Naive thymus-derived CD8-positive, alpha-beta T cell (primary cell): ENCODE results near the gene RGS5. TPM values are rescaled to one million over a fixed set of nuclear protein-coding genes. Genes with fewer than 3 reads are reported as not detected.

ENCODE experiments used
- ATAC-seq, 2 donors: fragments of 150-1000 bp; cut with Tn5 transposase in 1 of 2; sonication (Bioruptor Pico), chemical (Tn5 transposase) in 1 of 2; 1 replicate in 1 of 2; 2 replicates in 1 of 2; pipeline ENCODE4 v1.10.0; 2021; ENCODE audit warnings: mild to moderate bottlenecking in 2 of 2, moderate library complexity in 2 of 2
- POLR2A ChIA-PET: fragments of 350-600 bp; sonication (Branson Sonifier 250); formaldehyde crosslinking; loops from one replicate; lab custom pipeline; 2021; ENCODE audit warnings: antibody characterized with exemption; lab: Charles Lee
- DNase-seq, 10 donors: peaks; one replicate each; pipeline versions ENCODE4 v3.0.0 to v3.0.0-alpha.2; 2020 to 2022
- H3K27ac Mint-ChIP-seq, 10 donors: one replicate each; pipeline ENCODE4 v1.8.0; 2020 to 2022; ENCODE audit warnings: mild to moderate bottlenecking in 10 of 10, mixed read lengths in 10 of 10, moderate library complexity in 4 of 10, inconsistent platforms in 1 of 10
- H3K27me3 Mint-ChIP-seq, 5 donors: one replicate each; pipeline ENCODE4 v1.8.0; 2021 to 2022; ENCODE audit warnings: mixed read lengths in 5 of 5
- H3K36me3 Mint-ChIP-seq, 3 donors: one replicate each; pipeline ENCODE4 v1.8.0; 2020 to 2022; ENCODE audit warnings: mixed read lengths in 3 of 3, mild to moderate bottlenecking in 2 of 3, inconsistent platforms in 1 of 3
- H3K4me1 Mint-ChIP-seq, 4 donors: one replicate each; pipeline ENCODE4 v1.8.0; 2021 to 2022; ENCODE audit warnings: mixed read lengths in 4 of 4
- H3K4me3 Mint-ChIP-seq, 10 donors: one replicate each; pipeline ENCODE4 v1.8.0; 2020 to 2022; ENCODE audit warnings: mild to moderate bottlenecking in 10 of 10, mixed read lengths in 10 of 10, moderate library complexity in 6 of 10, inconsistent platforms in 1 of 10
- H3K9me3 Mint-ChIP-seq, 9 donors: one replicate each; pipeline ENCODE4 v1.8.0; 2020 to 2022; ENCODE audit warnings: mixed read lengths in 9 of 9, mild to moderate bottlenecking in 3 of 9, inconsistent platforms in 1 of 9, moderate library complexity in 1 of 9
- polyA plus RNA-seq, 3 donors: library from polyadenylated mRNA; unstranded; fragments of 300-500 nt; fragmentation: Illumina TruSeq; gene quantifications; one replicate each; pipeline ENCODE4 v1.2.3, GENCODE V29; 2021
- total RNA-seq, 8 experiments: library from RNA in 2 of 8; stranded (reverse) in 2 of 8; gene quantifications; one replicate each; pipeline ENCODE4 v1.2.3 and lab custom pipeline; 2021 to 2026

RGS5 gene
- total and polyA plus RNA-seq, 5 experiments from 2014 or later: 0.77 to 3.8 (median 1.6) TPM

DNA sequence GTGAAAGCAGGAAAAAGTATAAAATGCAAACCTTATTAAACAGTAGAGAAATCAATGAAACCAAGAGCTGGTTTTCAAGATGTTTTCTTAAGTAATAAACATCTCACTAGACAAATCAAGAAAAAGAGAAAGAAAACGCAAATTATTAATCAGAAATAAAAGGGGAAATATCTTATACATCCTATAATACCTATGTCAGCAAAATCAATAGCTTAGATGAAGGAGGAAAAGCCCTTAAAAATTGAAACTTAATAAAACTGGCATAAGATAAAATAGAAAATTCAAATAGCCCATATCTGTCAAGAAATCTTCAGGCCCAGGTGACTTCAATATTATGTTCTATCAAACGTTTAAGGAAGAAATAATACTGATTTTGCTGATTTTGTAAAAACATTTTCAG lies 74.4 kb downstream of the RGS5 start:
- POLR2A ChIA-PET: no interaction called here
- peaks cover 4 to 37% (median 8%) of the 10 kb centered on the region in 5 donors for H3K27me3 Mint-ChIP-seq
- no peaks in the 10 kb centered on the region for H3K36me3 Mint-ChIP-seq
- no peak overlapping the region for H3K27ac Mint-ChIP-seq
- no peak overlapping the region for H3K4me3 Mint-ChIP-seq
- DNase-seq (no peak), ATAC-seq (no peak)
- no peaks in the 10 kb centered on the region for H3K4me1 Mint-ChIP-seq
- no peaks in the 10 kb centered on the region for H3K9me3 Mint-ChIP-seq

DNA sequence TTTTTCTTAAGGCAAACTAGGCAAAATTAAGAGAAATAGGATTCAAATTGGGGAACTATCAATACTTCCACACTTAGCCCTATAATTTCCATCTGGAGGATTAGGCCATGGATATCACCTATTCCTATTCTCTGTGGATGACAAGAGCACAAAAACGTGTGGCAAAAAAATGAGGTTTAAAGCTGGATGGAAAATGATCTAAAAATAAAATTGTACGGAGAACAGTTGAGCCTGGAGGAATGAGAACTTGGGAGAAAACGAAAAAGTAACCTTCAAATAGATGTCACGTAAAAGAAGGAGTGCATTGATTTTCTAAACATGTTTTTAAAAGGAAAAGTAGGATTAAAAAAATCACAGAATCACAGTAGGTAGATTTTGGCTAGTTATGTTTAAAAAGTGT lies 77.9 kb downstream of the RGS5 start:
- Mint-ChIP-seq H3K36me3 (no peaks in the 10 kb centered on the region), H3K27ac (peak overlapping the region in 1 of 10 donors; percentile 47), H3K4me1 (no peaks in the 10 kb centered on the region), H3K27me3 (peaks cover 2 to 29% (median 6%) of the 10 kb centered on the region in 5 donors), H3K4me3 (no peak overlapping the region), H3K9me3 (no peaks in the 10 kb centered on the region)
- no peak for ATAC-seq
- POLR2A ChIA-PET: no interaction called here
- DNase-seq: no peak

- peaks cover 6 to 28% (median 8%) of the 10 kb centered on the region in 5 donors for H3K27me3 Mint-ChIP-seq
- no peak for DNase-seq
Observed at GRCh38 chr1:163120372-163120771, 82.3 kb downstream of the RGS5 start.

DNA sequence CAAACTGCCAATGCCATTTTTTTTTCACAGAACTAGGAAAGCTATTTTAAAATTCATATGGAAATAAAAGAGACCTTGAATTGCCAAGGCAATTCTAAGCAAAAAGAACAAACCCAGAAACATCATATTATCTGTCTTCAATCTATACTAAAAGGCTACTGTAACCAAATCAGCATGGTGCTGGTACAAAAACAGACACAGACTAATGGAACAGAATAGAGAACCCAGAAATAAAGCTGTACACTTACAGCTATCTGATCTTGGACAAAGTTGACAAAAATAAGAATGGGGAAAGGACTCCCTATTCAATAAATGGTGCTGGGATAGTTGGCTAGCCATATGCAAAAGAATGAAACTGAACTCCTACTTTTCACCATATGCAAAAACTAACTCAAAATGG lies 83.0 kb downstream of the RGS5 start:
- Mint-ChIP-seq H3K9me3 (peaks cover 0 to 3% (median 0%) of the 10 kb centered on the region in 9 donors), H3K4me3 (no peak overlapping the region), H3K4me1 (no peaks in the 10 kb centered on the region), H3K36me3 (no peaks in the 10 kb centered on the region), H3K27me3 (peaks cover 5 to 26% (median 7%) of the 10 kb centered on the region in 5 donors), H3K27ac (no peak overlapping the region)
- POLR2A ChIA-PET: no interaction called here
- DNase-seq: no peak
- no peak for ATAC-seq

More at GRCh38 chr1:163120372-163120771, 82.3 kb downstream of the RGS5 start:
- Mint-ChIP-seq H3K9me3 (peaks cover 0 to 3% (median 0%) of the 10 kb centered on the region in 9 donors), H3K4me1 (no peaks in the 10 kb centered on the region), H3K36me3 (no peaks in the 10 kb centered on the region), H3K27ac (no peak overlapping the region), H3K4me3 (no peak overlapping the region)
- POLR2A ChIA-PET: no interaction called here
- ATAC-seq: no peak

GRCh38 chr1:163115887-163116286 lies 86.8 kb downstream of the RGS5 start:
- H3K27me3 Mint-ChIP-seq: peaks cover 6 to 32% (median 10%) of the 10 kb centered on the region in 5 donors
- POLR2A ChIA-PET: no interaction called here
- ATAC-seq: no peak
- DNase-seq: no peak
- peaks cover 0 to 3% (median 0%) of the 10 kb centered on the region in 9 donors for H3K9me3 Mint-ChIP-seq
- H3K4me1 Mint-ChIP-seq: no peaks in the 10 kb centered on the region
- no peak overlapping the region for H3K27ac Mint-ChIP-seq
- H3K36me3 Mint-ChIP-seq: peaks cover 0 to 3% (median 0%) of the 10 kb centered on the region in 3 donors
- H3K4me3 Mint-ChIP-seq: no peak overlapping the region

- ATAC-seq (no peak), DNase-seq (no peak)
- POLR2A ChIA-PET: no interaction called here
- Mint-ChIP-seq H3K27me3 (peaks cover 6 to 26% (median 13%) of the 10 kb centered on the region in 5 donors), H3K36me3 (peaks cover 0 to 5% (median 0%) of the 10 kb centered on the region in 3 donors), H3K27ac (no peak overlapping the region), H3K4me3 (no peak overlapping the region), H3K9me3 (peaks cover 0 to 12% (median 4%) of the 10 kb centered on the region in 9 donors), H3K4me1 (no peaks in the 10 kb centered on the region)
Observed at GRCh38 chr1:163107655-163108054, 95.1 kb downstream of the RGS5 start.

DNA sequence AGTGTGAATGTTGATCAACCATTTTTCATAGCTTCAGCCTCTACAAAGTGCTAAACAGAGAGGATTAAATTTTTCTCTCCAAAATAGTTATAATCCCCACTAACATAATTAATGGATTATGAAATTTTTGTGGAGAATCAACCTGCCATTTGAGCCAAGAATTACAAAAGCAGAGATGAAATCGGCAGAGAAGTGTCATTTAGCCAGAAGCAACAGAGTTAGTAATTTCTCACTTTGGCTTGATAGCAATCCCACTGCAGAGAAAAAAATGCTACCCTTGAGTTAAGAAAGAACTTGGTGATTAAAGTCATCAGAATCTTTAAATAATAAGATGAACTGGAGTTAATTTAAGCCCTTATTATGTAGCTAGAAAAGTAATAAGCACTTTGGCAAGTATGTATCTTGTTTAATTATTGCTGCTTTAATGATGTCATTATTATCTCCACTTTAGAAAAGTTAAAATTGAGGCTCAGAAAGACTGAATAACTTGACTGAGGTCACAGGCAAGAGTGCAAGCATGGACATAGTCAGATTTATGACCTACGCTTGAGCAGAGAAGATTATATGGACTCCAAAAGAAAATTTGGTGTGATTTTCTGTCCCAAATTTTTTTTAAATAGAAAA lies 96.2 kb downstream of the RGS5 start:
- no peak for DNase-seq
- no peak overlapping the region for H3K27ac Mint-ChIP-seq
- peaks cover 0 to 5% (median 0%) of the 10 kb centered on the region in 3 donors for H3K36me3 Mint-ChIP-seq
- H3K27me3 Mint-ChIP-seq: peaks cover 3 to 18% (median 10%) of the 10 kb centered on the region in 5 donors
- peaks cover 0 to 12% (median 4%) of the 10 kb centered on the region in 9 donors for H3K9me3 Mint-ChIP-seq
- POLR2A ChIA-PET: no interaction called here
- H3K4me1 Mint-ChIP-seq: no peaks in the 10 kb centered on the region
- ATAC-seq: no peak
- no peak overlapping the region for H3K4me3 Mint-ChIP-seq

DNA sequence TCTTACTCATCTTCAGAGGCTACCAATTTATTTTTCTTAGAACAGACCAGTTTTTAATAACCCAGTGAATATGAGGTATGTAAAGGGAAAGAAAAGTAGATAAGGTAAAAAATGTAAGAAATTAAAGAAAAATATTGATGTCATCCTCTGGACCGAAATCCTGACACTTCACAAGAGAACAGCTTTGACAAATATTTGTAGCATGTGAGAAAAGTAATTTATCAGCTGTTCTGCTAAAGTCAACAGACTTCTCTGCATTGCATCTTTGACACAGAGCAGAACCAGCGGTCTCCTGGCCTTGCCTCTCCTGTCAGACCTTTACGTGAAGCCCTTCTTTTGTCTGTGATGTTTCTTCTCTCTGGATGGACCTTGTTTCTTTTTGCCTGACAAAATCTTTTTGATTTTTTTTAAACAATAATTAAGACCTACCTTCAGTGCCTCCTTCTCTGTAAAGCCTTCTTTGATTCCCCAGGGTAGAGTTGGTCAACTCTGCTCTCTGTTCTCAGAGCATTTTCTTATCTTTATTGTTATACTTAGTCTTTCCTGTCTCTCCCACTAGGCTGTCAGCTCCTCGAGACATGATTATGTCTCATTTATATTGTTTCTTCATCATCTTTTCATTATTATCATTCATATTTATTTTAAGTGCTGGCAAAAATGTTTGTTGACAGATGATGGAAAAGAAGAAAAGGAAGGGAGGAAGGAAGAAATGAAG lies 98.2 kb downstream of the RGS5 start:
- Mint-ChIP-seq H3K4me3 (no peak overlapping the region), H3K9me3 (peaks cover 0 to 7% (median 2%) of the 10 kb centered on the region in 9 donors), H3K27ac (peak overlapping the region in 1 of 10 donors; percentile 61), H3K4me1 (no peaks in the 10 kb centered on the region), H3K27me3 (peaks cover 10 to 16% (median 15%) of the 10 kb centered on the region in 5 donors), H3K36me3 (no peaks in the 10 kb centered on the region)
- DNase-seq (no peak), ATAC-seq (no peak)
- POLR2A ChIA-PET: no interaction called here

DNA sequence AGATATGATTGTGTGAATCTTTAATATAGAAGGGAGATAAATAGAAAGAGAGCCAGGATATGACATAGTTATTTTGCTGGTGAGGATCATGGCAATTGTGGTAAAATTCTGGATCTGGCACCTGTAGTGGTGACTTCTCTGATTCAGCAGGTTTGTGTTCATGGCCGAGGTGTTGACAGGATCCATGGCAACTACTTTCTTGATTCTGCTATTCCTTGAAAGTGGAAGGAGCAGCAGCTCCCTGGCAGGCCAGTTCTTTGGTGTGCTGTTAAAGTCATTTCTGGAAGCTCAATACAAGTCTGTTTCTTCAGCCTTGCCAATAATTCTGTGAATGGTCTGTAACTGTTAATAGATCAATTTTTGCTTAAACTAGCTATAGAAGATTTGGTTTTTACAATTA lies 100.1 kb downstream of the RGS5 start:
- ATAC-seq: no peak
- no peaks in the 10 kb centered on the region for H3K4me1 Mint-ChIP-seq
- no peak overlapping the region for H3K4me3 Mint-ChIP-seq
- no peak overlapping the region for H3K27ac Mint-ChIP-seq
- no peak for DNase-seq
- no peaks in the 10 kb centered on the region for H3K36me3 Mint-ChIP-seq
- H3K27me3 Mint-ChIP-seq: peaks cover 5 to 21% (median 13%) of the 10 kb centered on the region in 5 donors
- peaks cover 0 to 2% (median 0%) of the 10 kb centered on the region in 9 donors for H3K9me3 Mint-ChIP-seq
- POLR2A ChIA-PET: no interaction called here

GRCh38 chr1:163095213-163095612 lies 107.5 kb downstream of the RGS5 start:
- Mint-ChIP-seq H3K27me3 (peaks cover 2 to 58% (median 8%) of the 10 kb centered on the region in 5 donors), H3K4me3 (no peak overlapping the region), H3K4me1 (no peaks in the 10 kb centered on the region), H3K36me3 (no peaks in the 10 kb centered on the region), H3K27ac (no peak overlapping the region), H3K9me3 (peaks cover 0 to 2% (median 0%) of the 10 kb centered on the region in 9 donors)
- POLR2A ChIA-PET: no interaction called here
- DNase-seq (no peak), ATAC-seq (no peak)

DNA sequence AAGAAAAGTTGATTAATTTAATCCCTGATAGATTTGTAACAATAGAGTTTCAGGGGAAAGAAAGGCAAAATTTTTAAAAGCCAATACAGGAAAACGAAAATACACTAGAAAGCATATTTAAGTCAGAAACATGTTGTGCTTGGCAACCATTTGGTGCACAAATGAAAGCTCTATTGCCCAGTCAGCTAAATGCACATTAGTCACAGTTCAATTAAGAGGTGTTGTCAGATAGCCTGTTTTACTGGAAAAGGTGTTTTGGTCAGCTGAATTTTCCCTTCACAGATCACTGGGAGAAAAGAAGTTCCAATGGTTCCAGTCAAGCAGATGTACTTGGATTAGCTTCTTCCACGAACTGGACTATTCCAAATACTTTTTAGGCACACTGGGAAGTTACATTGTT lies 108.1 kb downstream of the RGS5 start:
- H3K27me3 Mint-ChIP-seq: peaks cover 2 to 52% (median 4%) of the 10 kb centered on the region in 5 donors
- H3K4me3 Mint-ChIP-seq: no peak overlapping the region
- ATAC-seq: no peak
- no peaks in the 10 kb centered on the region for H3K36me3 Mint-ChIP-seq
- no peak for DNase-seq
- H3K4me1 Mint-ChIP-seq: no peaks in the 10 kb centered on the region
- no peak overlapping the region for H3K27ac Mint-ChIP-seq
- H3K9me3 Mint-ChIP-seq: peaks cover 0 to 2% (median 0%) of the 10 kb centered on the region in 9 donors
- POLR2A ChIA-PET: no interaction called here

GRCh38 chr1:163094182-163094581 lies 108.5 kb downstream of the RGS5 start:
- H3K4me3 Mint-ChIP-seq: no peak overlapping the region
- POLR2A ChIA-PET: no interaction called here
- no peaks in the 10 kb centered on the region for H3K4me1 Mint-ChIP-seq
- DNase-seq: no peak
- H3K9me3 Mint-ChIP-seq: peaks cover 0 to 2% (median 0%) of the 10 kb centered on the region in 9 donors
- ATAC-seq: no peak
- H3K27me3 Mint-ChIP-seq: peaks cover 2 to 54% (median 4%) of the 10 kb centered on the region in 5 donors
- H3K36me3 Mint-ChIP-seq: no peaks in the 10 kb centered on the region
- no peak overlapping the region for H3K27ac Mint-ChIP-seq

DNA sequence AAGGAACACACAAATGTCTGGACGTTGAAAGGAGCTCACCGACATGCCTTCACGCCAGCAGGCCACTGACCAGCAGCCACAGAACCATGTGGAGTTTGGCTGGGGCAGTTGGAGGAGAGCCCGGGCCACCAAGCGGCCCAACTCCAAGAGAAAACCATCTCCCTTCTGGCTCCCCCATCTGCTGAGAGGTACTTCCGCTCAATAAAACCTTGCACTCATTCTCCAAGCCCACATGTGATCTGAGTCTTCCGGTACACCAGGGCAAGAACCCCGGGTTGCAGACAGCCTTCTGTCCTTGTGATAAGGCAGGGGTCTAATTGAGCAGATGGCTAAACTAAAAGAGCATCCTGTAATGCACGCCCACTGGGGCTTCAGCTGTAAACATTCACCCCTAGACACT lies 109.1 kb downstream of the RGS5 start:
- no peak overlapping the region for H3K27ac Mint-ChIP-seq
- peaks cover 0 to 4% (median 0%) of the 10 kb centered on the region in 9 donors for H3K9me3 Mint-ChIP-seq
- ATAC-seq (no peak), DNase-seq (no peak)
- peaks cover 2 to 59% (median 6%) of the 10 kb centered on the region in 5 donors for H3K27me3 Mint-ChIP-seq
- no peaks in the 10 kb centered on the region for H3K4me1 Mint-ChIP-seq
- no peaks in the 10 kb centered on the region for H3K36me3 Mint-ChIP-seq
- POLR2A ChIA-PET: no interaction called here
- no peak overlapping the region for H3K4me3 Mint-ChIP-seq
